ENCODE data around the gene IQCH.

IQCH gene

DNA sequence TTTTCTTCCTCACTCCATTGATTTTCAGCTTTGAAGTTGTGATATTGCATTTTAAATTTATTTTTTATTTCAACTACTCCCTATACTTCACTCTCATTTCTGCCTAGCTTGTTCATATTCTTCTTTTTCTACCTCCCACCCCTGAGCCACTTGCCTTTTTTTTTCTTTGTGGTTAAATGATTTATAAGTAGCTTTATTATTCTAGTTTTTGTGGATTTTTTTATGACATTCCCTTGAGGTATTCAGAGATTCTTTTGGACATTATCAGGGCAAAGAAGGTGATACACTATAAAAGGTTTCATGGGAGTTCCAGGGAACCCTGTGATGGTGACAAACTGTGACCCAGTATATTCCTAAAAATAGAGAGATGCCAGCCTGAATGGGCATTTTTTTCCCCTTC lies 269.6 kb downstream of the IQCH start:
- DNase-seq (ENCODE audit: low read depth in 2 of 2), result no peak

DNA sequence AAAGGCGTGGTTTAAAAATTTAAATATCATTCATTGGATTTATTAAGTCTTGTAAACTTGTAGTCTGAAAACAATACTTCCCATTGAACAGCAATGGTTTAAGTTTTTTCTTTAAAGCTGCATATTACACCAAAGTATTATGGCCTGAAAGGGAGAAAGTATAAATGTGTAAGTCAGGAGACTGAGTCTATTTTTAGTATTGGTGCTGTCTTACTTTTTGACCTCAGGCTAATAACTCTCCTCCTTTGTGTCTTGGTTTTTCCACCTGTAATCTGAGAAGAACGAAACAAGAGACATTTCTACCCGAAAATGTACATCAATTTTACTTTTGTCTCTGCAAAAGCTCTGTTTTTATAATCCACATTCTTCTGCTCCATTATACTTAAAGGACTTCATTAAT lies 273.9 kb downstream of the IQCH start:
- DNase-seq (ENCODE audit: low read depth in 2 of 2), result no peak

DNA sequence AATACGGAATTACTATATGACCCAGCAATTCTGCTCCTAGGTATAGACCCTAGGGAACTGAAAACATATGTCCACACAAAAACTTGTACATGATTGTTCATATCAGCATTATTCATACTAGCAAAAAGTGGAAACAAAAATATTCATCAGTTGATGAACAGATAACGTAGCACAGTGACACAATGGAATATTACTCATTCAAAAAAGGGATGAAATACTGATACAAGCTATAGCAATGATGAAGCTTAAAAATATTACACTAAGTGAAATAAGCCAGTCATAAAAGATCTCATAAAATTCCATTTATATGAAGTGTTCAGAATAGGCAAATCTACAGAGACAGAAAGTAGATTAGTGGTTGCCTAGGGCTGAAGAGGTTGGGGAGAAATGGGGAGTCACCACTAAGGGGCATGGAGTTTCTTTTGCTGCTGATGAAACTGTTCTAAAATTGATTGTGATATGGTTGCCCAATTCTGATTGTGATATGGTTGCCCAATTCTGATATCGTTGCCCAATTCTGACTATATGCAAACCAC lies 276.9 kb downstream of the IQCH start:
- no peak for DNase-seq (ENCODE audit: low read depth in 2 of 2)

DNA sequence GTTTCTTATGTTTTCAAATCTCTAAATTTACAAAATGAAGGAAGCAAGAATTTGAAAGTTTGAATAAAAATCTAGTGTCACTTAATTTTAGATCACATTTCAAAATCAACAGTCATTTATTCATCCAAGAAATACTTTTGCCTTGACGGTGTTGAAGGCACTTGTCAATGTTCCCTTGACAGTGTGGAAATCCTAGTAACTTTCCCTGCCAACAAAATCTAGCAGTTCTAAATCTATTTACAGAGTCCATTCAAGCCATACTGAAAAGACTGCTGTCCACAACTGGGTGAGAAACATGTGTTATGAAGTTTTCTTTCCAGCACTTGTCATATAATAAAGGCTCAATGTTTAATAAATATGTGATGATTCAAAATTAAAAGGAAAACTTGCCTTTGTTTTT lies 279.3 kb downstream of the IQCH start:
- no peak for DNase-seq (ENCODE audit: low read depth in 2 of 2)

DNA sequence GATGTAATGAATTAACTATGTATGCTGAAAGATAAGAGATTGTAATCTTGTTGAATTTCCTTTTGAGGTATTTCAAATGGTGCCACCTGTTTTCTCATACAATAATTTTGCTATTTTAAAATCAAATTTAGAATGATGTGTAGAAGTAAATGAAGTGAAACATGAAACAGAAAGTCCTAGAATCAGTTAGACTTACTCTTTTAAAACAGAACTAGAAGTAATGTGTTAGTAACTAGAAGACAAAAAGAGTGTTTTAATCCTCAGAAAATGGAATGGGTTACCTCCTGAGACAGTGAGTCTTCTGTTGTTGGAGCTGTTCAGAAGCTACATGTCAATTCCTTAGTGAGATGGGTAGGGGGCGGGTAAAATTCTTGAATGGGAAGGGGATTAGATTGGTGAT lies 279.8 kb downstream of the IQCH start:
- DNase-seq (ENCODE audit: low read depth in 2 of 2), result no peak

DNA sequence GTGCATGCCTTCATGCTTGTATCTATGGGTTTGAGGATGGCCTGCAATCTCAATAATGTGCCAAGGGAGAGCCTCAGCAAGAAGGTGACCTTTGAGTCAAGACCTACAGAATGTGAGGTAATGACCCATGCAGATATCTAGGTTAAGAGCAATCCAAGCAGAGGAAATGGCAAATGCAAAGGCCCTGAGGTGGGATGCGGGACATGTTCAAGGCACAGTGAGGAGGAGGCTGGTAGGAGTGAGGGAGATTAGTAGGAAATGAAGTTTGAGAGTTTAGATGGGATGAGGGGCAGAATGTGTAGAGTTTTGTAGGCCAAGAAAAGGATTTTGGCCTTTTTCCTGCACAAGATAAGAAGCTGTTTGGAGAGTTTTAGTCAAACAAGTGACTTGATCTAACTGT lies 283.2 kb downstream of the IQCH start:
- no peak for DNase-seq (ENCODE audit: low read depth in 2 of 2)

DNA sequence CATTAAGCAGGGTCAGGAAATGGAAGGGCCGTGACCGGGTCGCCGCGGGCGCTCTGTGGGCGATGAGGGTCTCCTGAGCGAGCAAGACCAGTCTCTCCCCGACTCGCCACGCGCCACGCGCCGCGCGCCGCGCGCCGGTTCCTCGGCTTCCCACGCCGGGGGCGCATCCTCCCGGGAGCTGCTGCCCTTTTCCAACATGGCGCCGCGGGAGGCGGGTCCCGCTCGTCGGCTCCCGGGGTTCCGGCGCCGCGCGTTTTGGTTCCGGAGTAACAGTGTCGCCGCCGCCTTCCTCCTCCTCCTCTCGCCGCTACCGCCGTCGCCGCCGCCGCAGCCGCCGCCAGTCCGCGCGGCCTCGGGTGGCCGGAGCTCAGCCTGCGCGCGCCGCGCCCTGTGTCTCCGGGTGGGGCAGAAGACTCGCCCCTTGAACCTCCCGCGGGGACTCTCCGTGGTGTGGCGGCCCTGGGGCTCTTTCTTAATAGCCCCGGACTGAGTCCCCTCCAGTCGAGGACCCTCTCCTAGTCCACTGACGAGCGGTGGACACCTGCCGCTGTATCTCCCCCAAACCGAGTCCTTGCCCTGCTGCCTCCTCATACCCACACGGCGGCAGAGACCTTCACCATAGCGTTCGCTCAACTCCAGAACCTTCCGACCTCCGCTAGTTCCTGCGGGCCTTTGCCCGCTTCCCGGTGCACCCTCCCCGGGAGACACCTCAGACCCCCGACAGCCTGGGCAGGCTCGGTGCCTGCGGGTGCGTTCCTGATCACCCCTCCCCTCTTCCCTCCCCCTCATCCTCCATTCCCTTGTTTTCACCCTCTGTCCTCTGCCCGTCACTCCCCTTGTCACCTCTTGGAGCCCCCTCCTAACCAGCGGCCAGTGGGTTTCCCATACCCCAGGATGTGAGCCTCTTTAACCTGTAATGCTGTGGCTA lies 288.1 kb downstream of the IQCH start, which contains the start of gene MAP2K5:
TSS of gene MAP2K5 (plus strand) at position 284 of the 928 bp plus-strand sequence. CDS start at position 917, 633 bp downstream.
- peak in 1 of 2 donors; percentile 52 for DNase-seq (ENCODE audit: low read depth in 2 of 2)

DNA sequence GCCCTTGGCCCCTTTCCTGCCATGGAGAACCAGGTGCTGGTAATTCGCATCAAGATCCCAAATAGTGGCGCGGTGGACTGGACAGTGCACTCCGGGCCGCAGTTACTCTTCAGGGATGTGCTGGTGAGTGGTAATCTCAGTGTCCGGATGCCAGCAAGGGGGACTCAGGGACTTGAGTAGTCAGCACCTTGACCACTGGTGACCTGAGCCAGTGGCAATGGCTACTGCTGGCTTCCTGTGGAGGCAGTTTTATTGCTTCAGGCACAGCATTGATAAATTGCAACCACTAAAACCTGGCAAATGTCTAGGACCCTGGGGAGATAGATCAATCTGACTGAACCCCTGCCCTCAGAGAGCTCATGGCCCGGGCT lies 288.7 kb downstream of the IQCH start:
- no peak for DNase-seq (ENCODE audit: low read depth in 2 of 2)

DNA sequence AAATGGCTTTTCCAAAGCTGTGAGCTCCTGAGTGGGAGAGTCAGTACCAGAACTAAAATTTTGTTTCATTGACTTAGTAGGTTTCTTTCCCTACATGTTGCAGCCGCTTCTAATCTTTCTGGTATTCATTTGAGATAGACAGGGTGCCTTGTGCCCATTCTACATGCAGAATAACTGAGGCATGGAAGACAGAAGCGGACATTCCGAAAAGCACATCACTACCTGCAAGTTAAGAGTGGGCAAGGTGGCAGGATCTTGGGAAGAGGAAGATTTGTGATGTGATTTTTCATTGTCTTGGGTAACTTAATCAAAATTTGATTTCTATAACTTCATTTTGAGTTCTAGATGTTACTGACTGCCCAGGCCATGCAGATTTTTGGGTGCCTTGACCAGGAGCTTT lies 289.9 kb downstream of the IQCH start:
- DNase-seq (ENCODE audit: low read depth in 2 of 2), result no peak

DNA sequence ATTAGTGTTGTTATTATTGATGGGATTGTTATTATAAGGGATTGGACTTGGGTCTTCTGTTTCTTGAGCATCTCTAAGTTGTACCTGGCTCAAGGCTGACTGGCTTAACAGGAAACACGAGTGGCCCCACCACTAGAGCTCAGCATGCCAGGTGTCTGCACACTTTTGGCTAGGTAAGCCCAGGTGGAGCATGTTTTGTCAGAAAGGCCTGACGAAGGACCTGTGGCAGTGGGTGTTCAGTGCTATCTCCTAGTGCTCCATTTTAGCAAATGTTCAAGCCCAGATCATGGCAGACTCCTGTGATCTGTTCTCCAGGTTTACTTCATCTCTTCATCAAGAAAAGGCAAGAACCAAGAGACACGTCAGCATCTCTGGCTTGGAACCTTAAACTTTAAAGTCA lies 291.3 kb downstream of the IQCH start:
- no peak for DNase-seq (ENCODE audit: low read depth in 2 of 2)

DNA sequence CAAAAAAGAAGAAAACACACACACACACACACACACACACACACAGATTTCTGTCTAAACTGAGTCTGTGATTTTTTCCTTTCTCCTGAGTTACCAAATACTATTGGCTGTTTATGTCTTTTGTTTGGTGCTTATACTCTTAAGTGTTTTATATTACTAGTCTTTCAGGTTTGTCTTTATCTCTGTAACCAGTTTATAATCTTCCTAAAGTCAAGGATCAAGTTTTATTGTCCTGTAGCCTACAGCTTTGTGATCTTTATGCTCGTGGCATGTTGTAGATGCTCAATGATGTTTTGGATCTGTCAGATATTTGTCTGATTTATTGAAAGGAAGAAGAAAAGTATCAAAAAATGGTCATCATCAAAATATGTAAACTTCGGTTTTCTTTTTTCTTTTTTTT lies 292.5 kb downstream of the IQCH start:
- DNase-seq (ENCODE audit: low read depth in 2 of 2), result no peak

DNA sequence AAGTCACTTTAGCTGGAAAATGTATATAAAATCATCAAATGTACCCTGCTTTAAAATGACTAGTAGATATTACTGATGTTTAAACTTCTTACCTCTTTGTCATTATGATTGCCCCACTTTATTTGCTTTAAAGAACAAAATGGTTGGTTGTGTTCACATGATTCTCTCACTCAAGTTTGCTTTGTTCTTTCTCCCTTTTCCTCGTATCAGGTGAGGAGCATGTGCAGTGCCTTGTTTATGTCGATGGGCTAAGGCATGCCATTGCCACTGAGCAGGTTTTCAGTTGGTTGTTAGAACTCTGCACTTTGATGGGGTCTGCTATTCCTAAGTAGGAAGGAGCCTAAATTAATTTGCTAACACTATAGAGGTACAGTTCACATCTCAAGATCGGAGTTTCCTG lies 293.2 kb downstream of the IQCH start:
- DNase-seq (ENCODE audit: low read depth in 2 of 2), result no peak

DNA sequence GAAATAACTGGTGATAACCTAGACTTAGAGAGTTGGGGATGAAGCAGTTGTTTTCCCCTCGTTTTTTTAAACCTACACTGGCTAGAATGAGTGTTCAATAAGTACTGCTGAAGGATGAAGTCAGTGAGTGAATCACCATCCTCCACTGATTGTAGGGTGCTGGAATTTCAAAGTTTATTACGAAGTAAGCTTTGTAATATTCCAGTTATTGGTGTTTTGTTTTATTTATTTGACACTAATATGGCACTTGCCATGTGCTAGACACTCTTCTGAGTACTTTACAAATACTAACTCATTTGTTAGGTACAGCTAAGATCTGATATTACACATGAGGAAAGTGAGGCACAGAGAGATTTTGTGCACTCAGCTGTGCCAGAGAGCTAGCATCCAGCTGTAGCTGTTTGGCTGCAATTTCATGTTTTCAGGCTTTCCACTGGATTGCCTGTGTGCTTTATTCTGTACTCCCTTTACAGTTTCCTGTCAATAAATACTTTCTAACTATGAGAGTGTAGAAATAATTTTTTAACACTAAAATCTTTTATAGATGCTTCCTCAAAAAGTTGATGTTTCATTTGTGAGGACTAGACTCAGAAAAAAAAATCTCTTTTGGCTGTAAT lies 293.8 kb downstream of the IQCH start:
- DNase-seq (ENCODE audit: low read depth in 2 of 2), result no peak

DNA sequence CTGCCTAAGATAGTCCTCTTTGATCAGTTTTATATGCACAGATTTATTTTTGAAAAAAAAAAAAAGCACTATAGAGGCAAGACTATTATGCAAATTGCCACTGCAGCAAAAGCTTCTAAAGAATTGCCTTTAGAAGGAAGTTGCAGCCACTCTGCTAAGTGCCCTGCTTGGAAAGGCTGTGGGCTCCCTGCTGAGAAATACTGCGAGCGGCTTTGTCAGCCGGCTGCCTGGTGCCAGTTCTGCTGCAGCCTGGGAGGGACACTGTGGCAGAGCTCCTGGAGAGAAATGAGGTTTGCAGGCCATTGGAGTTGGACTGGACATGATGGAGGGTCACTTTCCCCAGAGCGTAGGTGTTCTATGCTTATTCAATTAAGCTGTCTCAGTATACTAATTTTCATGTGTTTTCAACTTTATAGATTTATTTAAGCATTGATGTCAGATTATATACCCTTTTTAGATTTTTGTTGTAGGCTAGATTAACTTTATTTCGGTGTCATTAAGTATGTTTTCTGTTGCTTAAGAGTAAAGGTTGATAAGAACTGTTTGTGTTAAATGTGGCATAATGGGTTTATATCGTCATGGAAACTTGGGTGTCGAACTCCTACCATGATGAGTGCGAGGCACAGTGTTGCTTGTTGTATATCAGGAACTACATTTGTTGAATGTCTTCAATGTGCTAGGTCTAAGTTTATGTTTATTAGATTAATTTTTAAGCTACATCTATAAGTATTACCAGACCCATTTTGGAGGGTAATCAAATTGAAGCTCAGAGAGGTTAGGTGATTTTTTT lies 294.5 kb downstream of the IQCH start:
- DNase-seq (ENCODE audit: low read depth in 2 of 2), result no peak

DNA sequence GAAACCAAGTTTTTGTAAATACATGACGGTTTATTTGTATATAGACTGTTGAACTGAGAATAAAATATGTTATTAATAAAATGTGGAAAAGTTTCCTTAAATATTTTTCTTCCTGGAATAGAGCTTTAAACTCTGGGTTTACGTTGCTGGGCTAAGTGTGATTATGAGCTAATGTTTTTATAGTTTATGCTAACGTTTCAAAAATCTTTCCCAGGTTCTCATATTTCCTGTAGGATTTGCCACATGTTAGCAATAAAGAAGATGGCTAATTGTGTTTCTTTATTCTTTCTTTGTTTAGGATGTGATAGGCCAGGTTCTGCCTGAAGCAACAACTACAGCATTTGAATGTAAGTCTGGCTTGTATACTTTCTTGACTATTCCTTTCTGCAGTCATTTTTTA lies 295.1 kb downstream of the IQCH start:
- no peak for DNase-seq (ENCODE audit: low read depth in 2 of 2)

DNA sequence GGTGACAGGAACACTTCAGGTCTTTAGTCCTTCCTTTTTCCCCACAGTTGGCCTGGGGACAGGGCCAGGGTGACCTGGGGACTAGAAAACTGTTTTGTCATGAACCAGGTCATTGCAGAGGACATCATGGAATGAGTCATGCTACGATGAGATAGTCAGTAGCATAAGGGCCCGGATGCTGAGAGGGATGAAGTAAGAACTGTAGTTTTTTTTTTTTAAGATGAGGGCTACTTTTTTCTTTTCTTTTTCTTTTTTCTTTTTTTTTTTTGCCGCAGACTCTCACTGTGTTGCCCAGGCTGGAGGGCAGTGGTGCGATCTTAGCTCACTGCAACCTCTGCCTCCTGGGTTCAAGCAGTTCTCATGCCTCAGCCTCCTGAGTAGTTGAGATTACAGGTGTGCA lies 295.9 kb downstream of the IQCH start:
- DNase-seq (ENCODE audit: low read depth in 2 of 2), result no peak

DNA sequence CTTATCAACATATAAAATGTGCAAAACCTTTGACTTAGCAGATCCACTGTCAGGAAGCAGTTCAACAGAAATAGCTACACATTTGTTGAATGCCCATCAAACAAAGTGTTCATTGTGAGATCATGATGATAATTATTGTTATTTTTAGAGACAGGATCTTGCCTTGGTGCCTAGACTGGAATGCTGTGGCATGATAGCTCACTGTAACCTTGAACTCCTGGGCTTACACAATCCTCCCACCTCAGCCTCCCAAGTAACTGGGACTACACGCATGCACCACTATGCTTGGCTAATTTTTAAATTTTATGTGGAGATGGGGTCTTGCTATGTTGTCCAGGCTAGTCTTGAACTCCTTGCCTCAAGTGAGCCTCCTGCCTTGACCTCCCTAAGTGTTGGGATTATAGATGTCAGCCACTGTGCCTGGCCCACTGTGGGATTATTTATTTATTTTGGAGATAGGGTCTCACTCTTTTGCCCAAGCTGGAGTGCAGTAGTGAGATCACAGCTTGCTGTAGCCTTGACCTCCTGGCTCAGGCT lies 296.7 kb downstream of the IQCH start:
- DNase-seq (ENCODE audit: low read depth in 2 of 2), result no peak

Data from activated CD8-positive, alpha-beta memory T cell treated with anti-CD3 and anti-CD28 coated beads for 4 hours (primary cell).